Measurements from ENCODE around the gene CFHR1.
"Not testable (repeated sequence)": the region's sequence is repeated elsewhere in the genome, so short reads cannot be mapped to it uniquely, and the experiment has no call there.

The CFHR1 gene

GRCh38 chr1:196819531-196819930, at the start of gene CFHR1:
TSS of gene CFHR1 (plus strand) at chr1:196819731. CDS start at chr1:196819845, 114 bp downstream.
- DNase-seq = not testable (repeated sequence)

- DNase-seq = not testable (repeated sequence)
Measured at GRCh38 chr1:196769823-196770222, 49.7 kb upstream of the CFHR1 start.

- DNase-seq = no peak
Measured at GRCh38 chr1:196773713-196774112, 45.8 kb upstream of the CFHR1 start.

- DNase-seq = no peak
Measured at GRCh38 chr1:196774175-196774574, 45.4 kb upstream of the CFHR1 start.

DNA sequence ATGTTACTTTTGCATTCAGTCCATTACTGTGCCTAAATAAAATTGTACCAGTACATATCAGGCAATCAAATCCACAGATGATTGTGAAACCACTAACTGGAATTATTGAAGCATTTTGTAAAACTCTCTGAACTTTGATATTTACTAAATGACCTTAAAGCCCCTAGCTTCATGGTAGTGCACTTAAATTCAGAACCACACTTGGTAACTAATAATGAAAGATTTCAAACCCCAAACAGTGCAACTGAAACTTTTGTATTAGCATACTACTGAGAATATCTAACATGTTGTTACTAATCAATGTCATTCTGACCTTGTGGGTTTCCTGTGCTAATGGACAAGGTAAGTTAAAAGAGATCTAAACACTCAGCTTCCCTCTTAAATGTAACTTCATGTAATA, 44.9 kb upstream of the CFHR1 start, which contains the start of gene CFHR3:
Gene CFHR3, plus strand, starts transcription at position 238 of the 400 bp plus-strand sequence. Its CDS starts 47 bp downstream, at position 285.
- no peak for DNase-seq

DNA sequence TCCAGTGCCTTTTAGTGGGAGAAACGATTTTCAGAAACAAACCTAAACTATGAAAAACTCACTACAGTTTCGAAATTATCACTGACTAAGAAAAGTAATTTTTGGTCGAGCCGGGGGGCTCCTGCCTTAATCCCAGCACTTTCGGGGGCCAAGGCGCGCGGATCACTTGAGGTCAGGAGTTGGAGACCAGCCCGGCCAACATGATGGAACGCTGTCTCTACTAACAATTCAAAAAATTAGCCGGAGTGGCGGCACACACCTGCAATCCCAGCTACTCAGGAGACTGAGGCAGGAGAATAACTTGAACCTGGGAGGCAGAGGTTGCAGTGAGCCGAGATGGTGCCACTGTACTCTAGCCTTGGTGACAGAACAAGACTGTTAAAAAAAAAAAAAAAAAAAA, 41.9 kb upstream of the CFHR1 start:
- DNase-seq = no peak

DNA sequence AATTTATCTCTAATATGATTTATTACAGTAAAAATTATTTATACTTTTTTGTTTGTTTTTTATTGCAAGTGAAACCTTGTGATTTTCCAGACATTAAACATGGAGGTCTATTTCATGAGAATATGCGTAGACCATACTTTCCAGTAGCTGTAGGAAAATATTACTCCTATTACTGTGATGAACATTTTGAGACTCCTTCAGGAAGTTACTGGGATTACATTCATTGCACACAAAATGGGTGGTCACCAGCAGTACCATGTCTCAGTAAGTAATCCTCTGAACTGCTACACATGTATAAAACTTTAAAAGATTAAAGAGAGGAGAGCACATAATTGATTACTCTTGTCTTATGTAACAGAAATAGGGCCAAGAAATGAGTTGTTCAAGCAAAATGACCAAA, 40.4 kb upstream of the CFHR1 start:
- no peak for DNase-seq

DNA sequence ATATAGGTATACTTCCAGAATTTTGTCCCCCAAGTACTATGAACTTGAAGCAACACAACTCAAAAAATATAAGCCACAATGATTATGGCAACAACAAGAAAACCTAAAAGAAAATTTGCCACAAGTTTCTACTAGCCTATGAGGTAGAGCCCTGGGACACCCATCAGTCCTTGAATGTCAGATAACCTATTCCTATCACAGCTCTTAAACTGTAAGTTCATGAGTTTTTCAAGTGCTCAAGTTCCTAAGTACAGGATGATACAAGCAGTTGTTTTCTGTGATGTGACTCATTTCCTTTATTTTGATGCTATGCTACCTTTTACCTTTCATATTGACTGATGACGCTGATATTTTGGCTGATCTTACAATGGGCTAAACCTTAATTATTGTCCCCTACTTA, 28.3 kb upstream of the CFHR1 start:
- DNase-seq = not testable (repeated sequence)

- not testable (repeated sequence) for DNase-seq
Measured at GRCh38 chr1:196794103-196794502, 25.4 kb upstream of the CFHR1 start.

- no peak for DNase-seq
Measured at GRCh38 chr1:196797891-196798290, 21.6 kb upstream of the CFHR1 start.

GRCh38 chr1:196801920-196802319, 17.6 kb upstream of the CFHR1 start:
- not testable (repeated sequence) for DNase-seq

GRCh38 chr1:196808529-196809235, 10.8 kb upstream of the CFHR1 start:
- no peak for DNase-seq

DNA sequence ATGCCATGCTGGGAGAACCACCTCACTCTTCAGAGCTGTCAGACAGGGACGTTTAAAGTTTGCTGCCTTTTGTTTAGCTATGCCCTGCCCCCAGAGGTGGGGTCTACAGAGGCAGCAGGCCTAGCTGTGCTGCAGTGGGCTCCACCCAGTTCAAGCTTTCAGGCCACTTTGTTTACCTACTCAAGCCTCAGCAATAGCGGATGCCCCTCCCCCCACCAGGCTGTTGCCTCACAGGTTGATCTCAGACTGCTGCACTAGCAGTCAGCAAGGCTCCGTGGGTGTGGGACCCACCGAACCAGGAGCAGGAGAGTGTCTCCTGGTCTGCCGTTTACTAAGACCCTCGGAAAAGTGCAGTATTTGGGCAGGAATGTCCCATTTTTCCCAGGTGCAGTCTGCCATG, 2.1 kb upstream of the CFHR1 start:
- not testable (repeated sequence) for DNase-seq

GRCh38 chr1:196827860-196828259, 8.3 kb downstream of the CFHR1 start:
- peak; percentile 44 for DNase-seq

GRCh38 chr1:196849613-196850492, 30.3 kb downstream of the CFHR1 start:
- not testable (repeated sequence) for DNase-seq

DNA sequence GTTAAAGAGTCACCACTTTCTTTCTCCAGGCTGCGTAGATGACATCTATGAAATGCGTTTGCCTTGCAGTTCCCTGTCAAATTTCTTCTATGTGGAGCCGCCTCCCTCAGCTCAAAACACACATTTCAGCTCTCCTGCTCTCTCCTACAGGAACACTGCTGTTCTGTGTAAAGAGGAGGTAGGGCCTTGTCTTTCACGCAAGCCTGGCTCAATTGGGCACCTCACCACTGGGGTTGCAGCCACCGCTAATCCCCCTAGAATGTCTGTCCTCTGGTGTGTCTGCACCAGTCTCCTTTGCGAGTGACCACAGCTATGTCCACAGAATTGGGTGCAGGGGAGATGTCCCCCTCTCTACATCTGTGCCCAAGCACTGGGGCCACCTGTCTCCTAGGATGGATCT, 36.5 kb downstream of the CFHR1 start:
- no peak for DNase-seq

GRCh38 chr1:196857188-196857587, 37.7 kb downstream of the CFHR1 start:
- DNase-seq = no peak

DNA sequence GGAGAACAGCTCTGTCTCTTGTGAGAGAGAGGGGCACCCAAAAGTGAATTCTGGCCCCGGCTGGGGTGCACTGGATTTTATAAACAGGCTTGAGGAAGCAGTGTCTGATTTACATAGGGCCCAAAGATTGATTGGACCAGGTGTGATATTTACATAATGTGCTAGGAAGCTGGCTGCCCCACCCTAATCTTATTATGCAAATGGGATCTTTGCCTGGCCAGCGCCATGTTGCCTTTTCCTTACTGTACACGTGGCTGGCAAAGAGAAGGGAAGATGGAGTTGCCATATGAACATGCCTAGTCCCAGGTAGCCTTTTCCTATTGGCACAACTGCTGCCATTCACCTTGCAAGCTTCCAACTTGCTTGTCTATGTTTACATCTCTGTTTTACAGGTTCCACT, 39.3 kb downstream of the CFHR1 start:
- no peak for DNase-seq

GRCh38 chr1:196860323-196860884, 40.9 kb downstream of the CFHR1 start:
- no peak for DNase-seq

- DNase-seq = no peak
Measured at GRCh38 chr1:196861429-196861828, 41.9 kb downstream of the CFHR1 start.

- DNase-seq = no peak
Measured at GRCh38 chr1:196866974-196867373, 47.4 kb downstream of the CFHR1 start.

GRCh38 chr1:196873385-196873784, 53.9 kb downstream of the CFHR1 start:
- no peak for DNase-seq

DNA sequence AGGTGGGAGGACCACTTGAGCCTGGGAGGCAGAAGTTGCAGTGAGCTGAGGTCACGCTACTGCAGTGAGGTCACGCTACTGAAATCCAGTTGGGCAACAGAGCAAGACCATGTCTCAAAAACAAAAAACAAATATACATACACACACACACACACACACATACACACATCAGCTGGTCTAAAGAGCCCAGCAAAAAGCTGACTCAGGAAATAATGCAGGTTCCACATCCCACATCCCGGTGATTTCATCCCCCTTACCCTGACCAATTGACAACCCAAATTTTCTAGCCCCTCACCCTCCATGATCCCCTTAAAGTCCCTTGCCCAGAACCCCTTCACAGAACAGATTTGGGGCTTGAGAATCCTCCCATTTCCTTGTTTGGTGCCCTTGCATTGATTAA, 56.4 kb downstream of the CFHR1 start:
- no peak for DNase-seq

- DNase-seq = no peak
Measured at GRCh38 chr1:196877964-196878363, 58.4 kb downstream of the CFHR1 start.
